Endothelial cell of umbilical vein (primary cell): Measurements from ENCODE around the gene SPATA24. TPM values are rescaled to one million over a fixed set of nuclear protein-coding genes. Genes with fewer than 3 reads are reported as not detected.
"Not testable (repeated sequence)": the region's sequence is repeated elsewhere in the genome, so short reads cannot be mapped to it uniquely, and the experiment has no call there.

Source experiments
- BruUV-seq: library from RNA; stranded (reverse); fragments of 400-500 nt; replicated peaks from 2 replicates; lab custom pipeline; 2021; lab: Mats Ljungman, UMichigan
- CTCF ChIA-PET: fragments of 300-600, 350-600 bp; sonication (Branson Sonifier 250); formaldehyde crosslinking; loops from one replicate; lab custom pipeline; 2021; ENCODE audit warnings: antibody characterized with exemption, inconsistent platforms; lab: Charles Lee
- POLR2A ChIA-PET: fragments of 300-600, 350-600 bp; sonication (Branson Sonifier 250); formaldehyde crosslinking; loops from one replicate; lab custom pipeline; 2021; ENCODE audit warnings: antibody characterized with exemption, inconsistent platforms; lab: Charles Lee
- DNase-seq: peaks from one replicate; pipeline ENCODE4 v3.0.0-alpha.2; 2011; ENCODE audit warnings: low read depth, low spot score
- FAIRE-seq: peaks from 2 replicates; lab custom pipeline; 2011; peaks lifted over from hg19 to GRCh38; lab: Jason Lieb, UNC
- H2AFZ ChIP-seq: 2 replicates; pipeline ENCODE4 v1.6.0; 2012; ENCODE audit warnings: low read depth, low read length, control low read depth, inconsistent platforms
- H3K27ac ChIP-seq: 2 replicates; pipeline ENCODE4 v1.5.1; 2011; ENCODE audit warnings: low read depth, mild to moderate bottlenecking, control low read depth, low read length, moderate library complexity; ENCODE audit not compliant: insufficient read depth
- H3K27me3 ChIP-seq, 2 experiments: 2 replicates each; pipeline versions ENCODE4 v1.6.0 to v1.6.1; 2011; ENCODE audit warnings: low read length in 2 of 2, mixed read lengths in 1 of 2; ENCODE audit not compliant: control insufficient read depth in 2 of 2, insufficient read depth in 2 of 2
- H3K36me3 ChIP-seq, 2 experiments: 2 replicates in 1 of 2; 3 replicates in 1 of 2; pipeline ENCODE4 v1.5.1; 2011; ENCODE audit warnings: low read length in 2 of 2, mild to moderate bottlenecking in 1 of 2, moderate library complexity in 1 of 2; ENCODE audit not compliant: control insufficient read depth in 2 of 2, insufficient read depth in 2 of 2; ENCODE audit errors: extremely low read depth in 1 of 2
- H3K4me1 ChIP-seq: 3 replicates; pipeline ENCODE4 v1.5.1; 2011; ENCODE audit warnings: mild to moderate bottlenecking, low read length; ENCODE audit not compliant: control insufficient read depth, insufficient read depth; ENCODE audit errors: extremely low read depth
- H3K4me2 ChIP-seq: 2 replicates; pipeline ENCODE4 v1.6.1; 2011; ENCODE audit warnings: low read length, control low read depth, mixed read lengths; ENCODE audit not compliant: insufficient read depth
- H3K4me3 ChIP-seq, 3 experiments: fragments of 200-600 bp in 1 of 3; sonication (generic), shearing (Covaris generic) in 1 of 3; replicated peaks in 1 of 3; 2 replicates each; pipeline ENCODE4 v1.5.1; 2011 to 2016; ENCODE audit warnings: control low read depth in 3 of 3, low read length in 3 of 3, mild to moderate bottlenecking in 2 of 3, inconsistent platforms in 1 of 3, low read depth in 1 of 3, moderate library complexity in 1 of 3; ENCODE audit not compliant: insufficient read depth in 1 of 3
- H3K79me2 ChIP-seq: 2 replicates; pipeline ENCODE4 v1.6.0; 2012; ENCODE audit warnings: low read length, inconsistent platforms; ENCODE audit not compliant: control insufficient read depth, insufficient read depth
- H3K9ac ChIP-seq: replicated peaks from 2 replicates; pipeline ENCODE3; 2011; ENCODE audit warnings: low read length, control low read depth; ENCODE audit not compliant: insufficient read depth; ENCODE audit errors: extremely low read depth
- H3K9me1 ChIP-seq: replicated peaks from 3 replicates; pipeline ENCODE4 v1.6.0; 2011; ENCODE audit warnings: mild to moderate bottlenecking, low read length; ENCODE audit not compliant: control insufficient read depth, insufficient read depth; ENCODE audit errors: extremely low read depth
- H3K9me3 ChIP-seq: replicated peaks from 2 replicates; pipeline ENCODE4 v1.5.1; 2012; ENCODE audit warnings: low read length, inconsistent platforms; ENCODE audit not compliant: control insufficient read depth, insufficient read depth
- H4K20me1 ChIP-seq: replicated peaks from 2 replicates; pipeline ENCODE3; 2011; ENCODE audit warnings: mild to moderate bottlenecking, low read length; ENCODE audit not compliant: control insufficient read depth, insufficient read depth; ENCODE audit errors: extremely low read depth
- EZH2 ChIP-seq: IDR thresholded peaks from 2 replicates; pipeline ENCODE4 v1.6.1; 2012; ENCODE audit warnings: borderline replicate concordance, low read depth, mild to moderate bottlenecking, moderate library complexity, low read length, inconsistent platforms; ENCODE audit not compliant: severe bottlenecking
- FOS ChIP-seq: IDR thresholded peaks from 2 replicates; pipeline ENCODE4 v1.6.1; 2011; ENCODE audit warnings: mild to moderate bottlenecking, low read length, moderate library complexity, borderline replicate concordance; ENCODE audit not compliant: insufficient read depth
- GATA2 ChIP-seq: IDR thresholded peaks from 2 replicates; pipeline ENCODE4 v1.7.0; 2011; ENCODE audit warnings: low read depth, mild to moderate bottlenecking, moderate library complexity, mixed read lengths, low read length; ENCODE audit not compliant: insufficient read length, insufficient read depth
- JUN ChIP-seq: IDR thresholded peaks from 2 replicates; pipeline ENCODE4 v1.6.1; 2011; ENCODE audit warnings: borderline replicate concordance, low read depth; ENCODE audit not compliant: insufficient read length, insufficient read depth
- MYC ChIP-seq: IDR thresholded peaks from one replicate; pipeline ENCODE4 v1.6.1; 2011; ENCODE audit warnings: mild to moderate bottlenecking, low read depth, low read length
- POLR2A ChIP-seq: IDR thresholded peaks from 2 replicates; pipeline ENCODE4 v1.6.1; 2012; ENCODE audit warnings: low read depth, mild to moderate bottlenecking, control low read depth, low read length
- POLR2AphosphoS5 ChIP-seq: IDR thresholded peaks from 2 replicates; pipeline ENCODE4 v1.6.1; 2012; ENCODE audit warnings: low read depth, mild to moderate bottlenecking, control low read depth, low read length, moderate library complexity; ENCODE audit not compliant: insufficient read depth
- dilution Hi-C: fragments of 300-500 bp; cut with MboI; formaldehyde crosslinking; loops from one replicate; pipeline ENCODE4 v1.15.0; 2019; ENCODE audit warnings: low sequenced_read_pairs; ENCODE audit not compliant: extremely low pct_ligation_motif_present
- intact Hi-C: fragments of 100-400 bp; cut with micrococcal nuclease; formaldehyde crosslinking; loops from one replicate; pipeline ENCODE4 v1.10.0; 2022
- polyA plus RNA-seq, 4 experiments: library from polyadenylated mRNA; depleted of rRNA in 3 of 4; stranded (reverse) in 3 of 4; unstranded in 1 of 4; fragments of >200 nt; gene quantifications; 2 replicates each; pipeline versions ENCODE4 v1.2.1 to v1.2.3, GENCODE V29; 2011 to 2012; ENCODE audit warnings: missing spikeins in 1 of 4
- total RNA-seq: library from RNA; stranded (reverse); gene quantifications from 2 replicates; pipeline ENCODE4 v1.2.3, GENCODE V29; 2021
- TF ChIP-seq, protein P1 (sequence below), 2 donors: IDR thresholded peaks; 1 replicate in 1 of 2; 2 replicates in 1 of 2; pipeline ENCODE4 v1.5.1; 2011; ENCODE audit warnings: low read length in 2 of 2, mild to moderate bottlenecking in 2 of 2, moderate library complexity in 2 of 2, control low read depth in 1 of 2, inconsistent platforms in 1 of 2, low read depth in 1 of 2; ENCODE audit not compliant: insufficient read depth in 1 of 2; ENCODE audit errors: extremely low read depth in 1 of 2
- TF ChIP-seq, protein P2 (sequence below): IDR thresholded peaks from 2 replicates; pipeline ENCODE4 v1.6.1; 2011; ENCODE audit not compliant: insufficient read depth, insufficient read length

SPATA24 gene
- total and polyA plus RNA-seq, 2 donors (not counting 3 experiments of a cell fraction or from before 2014, with no cell fraction given): 3.2 to 7.9 TPM

DNA sequence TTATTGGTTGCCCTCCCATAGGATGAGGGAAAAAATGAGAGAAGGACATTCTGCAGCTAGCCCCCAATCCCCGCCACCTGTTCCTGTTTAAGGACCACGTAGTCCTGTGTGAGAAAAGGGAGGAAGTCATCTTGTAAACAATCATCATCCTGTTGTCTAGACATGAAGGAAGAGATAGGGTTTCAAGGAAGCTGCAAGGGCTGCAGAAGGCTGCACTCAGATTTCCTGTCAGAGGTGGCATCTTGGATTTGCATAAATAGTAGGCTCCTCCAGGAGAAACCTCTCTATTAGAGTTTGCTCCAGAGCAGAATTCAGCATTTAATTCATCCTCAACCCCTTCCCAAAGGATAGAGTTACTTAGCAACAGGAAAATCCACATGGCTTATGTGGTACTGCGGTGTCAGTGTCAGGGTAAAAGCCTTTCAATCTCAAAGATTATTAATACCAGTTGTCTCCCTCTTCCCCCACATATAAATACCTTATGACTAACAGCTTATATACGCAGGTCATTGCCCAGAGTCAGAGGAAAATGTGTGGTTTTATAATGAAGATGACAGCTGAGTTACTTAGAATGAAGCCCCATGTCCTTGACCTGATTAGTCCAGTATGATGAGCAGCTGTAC, 40.1 kb upstream of the SPATA24 start:
- Histone ChIP-seq H3K79me2 (no peaks in the 10 kb centered on the region), H3K9ac (peak overlapping the region; percentile 40), H4K20me1 (no peaks in the 10 kb centered on the region), H3K4me2 (peak overlapping the region; percentile 71), H3K4me1 (peaks cover 64% of the 10 kb centered on the region), H2AFZ (no peak overlapping the region), H3K36me3 (peaks cover 19 to 20% of the 10 kb centered on the region in 2 experiments), H3K4me3 (no peak overlapping the region), H3K27me3 (no peaks in the 10 kb centered on the region), H3K9me3 (no peaks in the 10 kb centered on the region), H3K9me1 (no peaks in the 10 kb centered on the region), H3K27ac (peak overlapping the region; percentile 94)
- TSS peak; percentile 47 for BruUV-seq
- DNase-seq (peak; percentile 74), FAIRE-seq (peak; percentile 83)
- ChIA-PET CTCF (interaction anchor here (0.7 to 3.6 kb wide), 4 partner anchors 21 to 128 kb away, joined by 3 to 44 read pairs (median 12); partner anchors contain the start of gene STING1), POLR2A (interaction anchor here (0.6 to 2.1 kb wide), 2 partner anchors 38 to 52 kb away, joined by 3 to 7 read pairs; partner anchors contain the start of gene STING1)
- TF ChIP-seq GATA2 (peak; percentile 51), POLR2A (peak; percentile 60), EZH2 (no peak), MYC (no peak), POLR2AphosphoS5 (peak; percentile 44), FOS (no peak), JUN (peak; percentile 9)
- TF ChIP-seq, protein P1, sequence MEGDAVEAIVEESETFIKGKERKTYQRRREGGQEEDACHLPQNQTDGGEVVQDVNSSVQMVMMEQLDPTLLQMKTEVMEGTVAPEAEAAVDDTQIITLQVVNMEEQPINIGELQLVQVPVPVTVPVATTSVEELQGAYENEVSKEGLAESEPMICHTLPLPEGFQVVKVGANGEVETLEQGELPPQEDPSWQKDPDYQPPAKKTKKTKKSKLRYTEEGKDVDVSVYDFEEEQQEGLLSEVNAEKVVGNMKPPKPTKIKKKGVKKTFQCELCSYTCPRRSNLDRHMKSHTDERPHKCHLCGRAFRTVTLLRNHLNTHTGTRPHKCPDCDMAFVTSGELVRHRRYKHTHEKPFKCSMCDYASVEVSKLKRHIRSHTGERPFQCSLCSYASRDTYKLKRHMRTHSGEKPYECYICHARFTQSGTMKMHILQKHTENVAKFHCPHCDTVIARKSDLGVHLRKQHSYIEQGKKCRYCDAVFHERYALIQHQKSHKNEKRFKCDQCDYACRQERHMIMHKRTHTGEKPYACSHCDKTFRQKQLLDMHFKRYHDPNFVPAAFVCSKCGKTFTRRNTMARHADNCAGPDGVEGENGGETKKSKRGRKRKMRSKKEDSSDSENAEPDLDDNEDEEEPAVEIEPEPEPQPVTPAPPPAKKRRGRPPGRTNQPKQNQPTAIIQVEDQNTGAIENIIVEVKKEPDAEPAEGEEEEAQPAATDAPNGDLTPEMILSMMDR (IDR thresholded peaks at IDR 0.05; ENCODE audit: extremely low read depth in 1 of 2, insufficient read depth in 1 of 2, low read depth in 1 of 2, low read length in 2 of 2): no peak
- TF ChIP-seq, protein P2, sequence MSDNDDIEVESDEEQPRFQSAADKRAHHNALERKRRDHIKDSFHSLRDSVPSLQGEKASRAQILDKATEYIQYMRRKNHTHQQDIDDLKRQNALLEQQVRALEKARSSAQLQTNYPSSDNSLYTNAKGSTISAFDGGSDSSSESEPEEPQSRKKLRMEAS: no peak
- intact Hi-C loops (loop anchor here (1.0 kb wide), 3 partner anchors 18 to 69 kb away; partner anchors contain the start of genes ECSCR and STING1), dilution Hi-C loops (no loop called here)

DNA sequence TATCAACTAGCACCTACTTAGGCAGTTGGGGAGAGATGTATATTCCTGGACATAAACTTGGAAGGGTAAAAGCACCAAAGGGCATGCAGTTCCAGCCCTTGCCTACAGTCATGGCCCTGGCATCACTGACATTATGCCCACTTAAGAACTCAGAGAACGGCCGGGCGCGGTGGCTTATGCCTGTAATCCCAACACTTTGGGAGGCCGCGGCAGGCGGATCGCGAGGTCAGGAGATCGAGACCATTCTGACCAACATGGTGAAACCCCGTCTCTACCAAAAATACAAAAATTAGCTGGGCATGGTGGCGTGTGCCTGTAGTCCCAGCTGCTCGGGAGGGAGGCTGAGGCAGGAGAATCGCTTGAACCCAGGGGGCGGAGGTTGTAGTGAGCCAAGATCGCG, 36.5 kb upstream of the SPATA24 start:
- H3K79me2 ChIP-seq, H3K9ac ChIP-seq, H2AFZ ChIP-seq, H3K27ac ChIP-seq, intact Hi-C loops, H3K9me1 ChIP-seq, H4K20me1 ChIP-seq, DNase-seq, H3K27me3 ChIP-seq, POLR2A ChIA-PET, FAIRE-seq, dilution Hi-C loops, H3K4me2 ChIP-seq, H3K9me3 ChIP-seq, H3K4me3 ChIP-seq, BruUV-seq: not testable (repeated sequence)
- CTCF ChIA-PET: interaction anchor here (1.0 kb wide), 1 partner anchor 73 kb away, joined by 3 read pairs; no protein-coding TSS in a partner anchor
- Histone ChIP-seq H3K36me3 (peaks cover 0 to 11% of the 10 kb centered on the region in 2 experiments), H3K4me1 (peaks cover 41% of the 10 kb centered on the region)
